ENCODE measurements around the gene DENND1A.
A peak's percentile ranks its signal among the peaks of the same experiment; 100 is the strongest.

The DENND1A gene

DNA sequence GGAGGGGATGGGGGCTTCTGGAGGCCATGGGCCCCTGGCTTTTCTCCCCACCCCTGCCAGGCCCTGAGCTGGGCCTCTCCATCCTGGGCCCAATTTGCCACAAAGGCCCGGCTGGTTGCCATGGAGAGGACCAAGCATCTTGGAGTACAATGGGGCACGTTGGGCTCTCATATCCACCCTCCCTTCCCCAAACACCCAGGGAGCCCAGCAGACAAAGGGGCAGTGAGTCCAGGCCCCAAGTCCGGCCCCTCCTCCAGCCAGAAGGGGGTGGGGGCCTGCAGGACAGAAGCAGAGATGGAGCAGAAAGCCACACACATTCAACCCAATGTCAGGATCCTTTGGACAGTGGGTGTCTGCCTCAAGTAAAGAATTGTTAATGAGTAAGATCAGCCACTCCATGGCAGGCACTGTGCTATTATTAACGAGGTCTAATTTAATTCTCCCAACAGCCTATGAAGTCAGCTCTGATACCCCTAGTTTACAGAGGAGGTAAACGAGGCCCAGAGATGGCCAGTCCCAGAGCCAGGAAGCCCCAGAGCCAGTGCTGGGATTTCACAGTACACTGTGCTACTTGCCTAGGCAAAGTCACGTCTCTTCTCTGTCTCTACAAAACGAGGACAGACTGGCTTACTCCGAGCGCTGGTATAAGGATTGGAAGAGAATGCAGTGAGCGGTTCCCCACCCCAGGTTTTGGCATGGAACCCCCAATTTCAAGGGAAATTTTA is 571.6 kb downstream of the DENND1A start:
- DNase-seq (ENCODE audit: low read depth in 2 of 2): no peak

DNA sequence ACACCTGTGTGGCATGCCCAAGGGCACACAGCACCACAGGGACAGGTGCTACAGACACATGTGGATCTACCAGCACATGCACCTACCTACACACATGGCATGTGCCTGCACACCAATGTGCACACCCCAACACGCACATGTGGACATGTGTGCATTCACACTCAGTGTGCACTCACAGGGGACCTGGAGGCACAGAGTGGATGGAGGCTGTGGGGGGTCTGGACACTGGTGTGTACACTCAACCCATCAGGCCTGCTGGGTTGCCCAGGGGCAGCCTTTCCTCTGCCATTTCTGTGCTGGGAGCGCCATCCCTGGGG is 572.2 kb downstream of the DENND1A start:
- no peak for DNase-seq (ENCODE audit: low read depth in 2 of 2)

DNA sequence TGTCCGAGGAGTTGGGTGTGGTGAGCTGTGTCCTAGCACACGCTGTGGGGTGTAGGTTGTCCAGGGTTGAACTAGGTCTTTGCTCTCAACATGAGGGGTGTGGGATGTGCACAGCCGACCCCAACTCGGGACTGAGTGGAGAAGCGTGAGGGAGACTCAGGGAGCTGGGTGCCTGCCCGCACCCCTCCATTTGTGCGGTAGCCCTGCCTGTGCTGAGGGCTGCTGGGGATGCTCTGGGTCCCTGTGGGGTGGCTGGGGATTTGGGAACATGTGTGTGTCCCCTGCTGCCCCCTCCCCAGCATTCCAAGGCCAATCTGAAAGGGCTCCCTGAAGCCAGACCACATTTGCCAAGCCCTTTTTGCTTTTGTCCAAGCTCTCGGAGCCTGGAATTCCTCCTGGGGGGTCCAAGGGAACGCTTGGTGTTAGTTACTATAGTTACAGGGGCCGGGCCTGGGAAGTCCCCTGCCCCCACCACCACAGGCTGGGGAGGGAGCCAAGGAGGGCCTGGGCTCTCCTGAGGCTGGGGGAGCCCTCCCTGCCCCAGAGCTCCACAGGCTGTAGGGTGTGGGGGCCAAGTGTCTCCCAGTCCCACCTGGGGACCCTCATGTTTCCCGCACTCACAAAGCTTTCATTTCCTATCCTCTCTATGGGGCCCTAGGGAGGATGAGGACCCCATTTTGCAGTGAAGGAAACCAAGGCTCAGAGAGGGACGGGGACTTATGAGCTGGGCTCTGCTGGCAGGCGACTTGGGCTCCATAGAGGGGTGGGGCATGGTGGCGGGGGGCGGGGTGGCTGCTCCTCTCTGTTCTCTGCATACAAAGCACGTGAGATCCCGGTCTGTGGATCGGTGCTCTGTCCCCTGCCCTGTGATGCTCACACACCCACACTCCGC is 572.8 kb downstream of the DENND1A start:
- DNase-seq (ENCODE audit: low read depth in 2 of 2): no peak

DNA sequence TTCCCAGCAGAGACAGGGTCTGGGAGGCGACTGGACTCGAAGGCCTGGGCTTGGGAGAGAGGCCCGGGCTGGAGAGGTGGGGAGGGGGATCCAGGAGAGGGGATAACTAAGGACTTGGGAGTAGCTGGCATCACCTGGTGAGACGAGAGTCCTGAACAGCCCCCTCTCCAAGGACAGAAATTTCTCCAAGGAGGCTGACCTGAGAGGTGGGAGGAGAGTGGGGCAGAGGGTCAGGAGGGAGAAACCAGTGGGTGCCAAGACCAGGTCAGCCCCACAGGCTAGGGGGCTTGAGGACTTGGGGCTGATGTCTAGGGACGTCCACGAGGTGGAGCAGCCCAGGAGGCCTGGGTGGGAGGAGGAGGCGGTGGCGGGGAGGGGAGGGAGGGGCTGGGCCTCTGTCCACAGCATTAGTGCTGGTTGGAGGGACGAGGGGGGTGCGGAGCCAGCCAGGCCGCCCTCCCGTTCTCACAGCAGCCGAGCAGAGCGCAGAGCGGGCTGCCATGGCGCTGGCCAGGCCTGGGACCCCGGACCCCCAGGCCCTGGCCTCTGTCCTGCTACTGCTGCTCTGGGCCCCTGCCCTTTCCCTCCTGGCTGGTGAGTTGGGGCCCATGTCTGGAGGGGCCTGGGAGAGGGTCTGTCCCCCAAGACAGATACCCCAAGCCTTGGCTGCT is 574.0 kb downstream of the DENND1A start, which contains the start of gene CRB2:
TSS of gene CRB2 (plus strand) at position 437 of the 671 bp plus-strand sequence. CDS start at position 501, 64 bp downstream.
- no peak for DNase-seq (ENCODE audit: low read depth in 2 of 2)

DNA sequence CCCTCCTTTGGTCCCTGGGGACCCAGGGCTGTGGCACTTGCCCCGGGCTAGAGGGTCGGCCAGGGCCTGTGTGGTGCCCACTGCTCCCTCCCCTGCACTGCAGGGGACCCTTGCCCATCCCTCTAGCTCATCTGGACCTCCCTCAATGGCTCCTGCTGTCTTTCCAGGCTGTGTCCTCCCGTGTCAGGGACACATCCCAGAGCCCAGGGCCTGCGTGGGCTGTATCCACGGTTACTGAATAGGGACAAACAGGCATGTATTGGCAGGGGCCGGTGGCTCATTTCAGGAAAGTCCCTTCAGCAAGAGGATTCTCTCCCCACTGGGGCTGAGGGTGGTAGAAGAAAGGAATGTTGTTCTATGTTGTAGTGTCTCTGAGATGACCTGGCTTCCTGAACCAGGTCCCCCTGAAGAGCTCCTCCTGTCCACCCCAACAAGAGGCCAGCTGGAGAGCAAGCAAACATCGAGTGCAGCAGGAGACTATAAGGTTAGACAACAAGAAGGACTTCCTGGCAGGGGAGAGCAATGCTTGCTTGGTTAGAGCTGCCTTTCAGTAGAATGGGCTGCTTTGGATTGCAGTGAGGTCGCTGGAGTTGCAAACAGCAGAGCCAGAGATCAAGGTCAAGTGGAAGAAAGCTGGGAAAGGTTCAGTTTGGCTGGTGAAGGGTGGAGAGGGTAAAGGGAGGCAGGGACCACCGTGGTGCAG is 575.0 kb downstream of the DENND1A start:
- no peak for DNase-seq (ENCODE audit: low read depth in 2 of 2)

DNA sequence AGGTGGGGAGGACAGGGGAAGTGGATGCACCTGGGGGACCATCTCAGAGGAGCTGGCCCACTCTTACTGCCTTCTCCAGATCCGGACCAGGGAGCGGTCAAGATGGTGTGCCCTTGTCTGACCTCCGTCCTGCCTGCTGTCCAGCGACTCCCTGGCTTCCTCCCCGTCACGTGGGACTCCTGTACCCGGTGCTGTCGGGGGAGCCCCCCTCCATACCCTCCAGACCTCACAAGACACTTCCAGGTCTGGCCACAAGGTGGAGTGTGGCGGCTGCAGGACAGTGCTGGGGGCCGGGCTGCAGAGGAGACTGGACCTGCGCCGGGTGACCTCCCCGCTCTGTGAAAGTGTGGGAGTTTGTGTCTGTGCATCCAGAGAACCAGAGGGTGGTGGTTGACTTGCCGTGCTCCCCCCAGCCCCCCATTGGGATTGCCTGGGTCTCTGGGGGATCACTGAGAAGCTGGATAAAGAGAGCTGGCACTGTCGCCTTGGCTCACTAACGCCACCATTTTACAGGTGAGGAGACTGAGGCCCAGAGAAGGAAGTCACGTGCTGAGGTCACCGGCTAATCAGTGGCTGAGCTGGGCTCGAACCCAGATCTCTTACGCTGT is 575.8 kb downstream of the DENND1A start:
- DNase-seq (ENCODE audit: low read depth in 2 of 2): no peak

DNA sequence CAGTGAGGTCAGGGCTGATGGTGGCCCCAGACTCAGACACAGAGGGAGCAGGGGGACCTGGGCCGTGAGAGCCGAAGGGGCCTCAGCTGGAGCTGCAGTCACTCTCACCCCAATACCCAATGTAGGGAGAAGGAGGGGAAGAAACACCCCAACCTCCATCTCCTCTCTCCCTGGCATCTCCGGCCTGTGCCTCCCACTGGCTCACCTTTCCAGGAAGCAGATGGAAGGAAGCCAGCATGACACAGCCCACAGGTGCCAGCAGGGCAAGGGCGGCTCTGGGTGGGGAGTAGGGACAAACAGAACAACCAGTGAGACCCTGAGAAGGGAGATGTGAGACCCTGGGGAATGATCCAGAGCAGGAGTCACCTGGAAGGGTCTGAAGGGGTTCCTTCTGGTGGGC is 576.9 kb downstream of the DENND1A start:
- no peak for DNase-seq (ENCODE audit: low read depth in 2 of 2)

DNA sequence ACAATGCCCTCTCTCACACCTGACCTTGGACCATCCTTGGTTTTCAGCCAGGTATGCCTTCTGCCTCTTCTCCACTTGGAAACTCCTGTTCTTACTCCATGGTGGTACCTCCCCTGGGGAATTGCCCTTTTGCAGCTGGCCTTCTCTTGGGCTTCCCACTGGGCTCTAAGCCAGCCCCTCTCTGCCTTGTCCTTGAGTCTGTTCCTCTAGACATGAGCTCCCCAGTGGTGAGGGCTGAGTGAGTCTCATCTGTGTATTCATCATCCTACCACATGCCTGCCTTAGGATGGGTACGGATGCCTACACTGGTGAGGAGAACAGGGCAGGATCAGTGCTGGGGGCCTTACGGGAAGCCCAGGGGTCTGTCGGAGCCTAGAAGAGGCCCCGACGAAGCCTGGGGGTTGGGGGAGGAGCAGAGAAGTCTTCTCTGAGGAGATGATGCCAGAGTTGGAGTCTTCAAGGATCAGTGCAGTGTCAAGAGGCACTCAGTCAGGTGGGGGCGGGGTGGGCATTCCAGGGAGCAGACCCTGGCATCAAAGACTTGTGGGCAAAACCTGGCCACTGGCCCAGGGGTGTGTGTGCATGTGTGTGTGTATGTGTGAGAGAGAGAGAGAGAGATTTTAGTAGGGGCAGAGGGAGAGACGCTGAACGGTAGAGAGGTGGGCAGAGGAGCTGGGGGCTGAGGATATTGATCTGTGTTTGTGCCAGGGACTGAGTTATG is 579.2 kb downstream of the DENND1A start:
- DNase-seq (ENCODE audit: low read depth in 2 of 2): no peak

DNA sequence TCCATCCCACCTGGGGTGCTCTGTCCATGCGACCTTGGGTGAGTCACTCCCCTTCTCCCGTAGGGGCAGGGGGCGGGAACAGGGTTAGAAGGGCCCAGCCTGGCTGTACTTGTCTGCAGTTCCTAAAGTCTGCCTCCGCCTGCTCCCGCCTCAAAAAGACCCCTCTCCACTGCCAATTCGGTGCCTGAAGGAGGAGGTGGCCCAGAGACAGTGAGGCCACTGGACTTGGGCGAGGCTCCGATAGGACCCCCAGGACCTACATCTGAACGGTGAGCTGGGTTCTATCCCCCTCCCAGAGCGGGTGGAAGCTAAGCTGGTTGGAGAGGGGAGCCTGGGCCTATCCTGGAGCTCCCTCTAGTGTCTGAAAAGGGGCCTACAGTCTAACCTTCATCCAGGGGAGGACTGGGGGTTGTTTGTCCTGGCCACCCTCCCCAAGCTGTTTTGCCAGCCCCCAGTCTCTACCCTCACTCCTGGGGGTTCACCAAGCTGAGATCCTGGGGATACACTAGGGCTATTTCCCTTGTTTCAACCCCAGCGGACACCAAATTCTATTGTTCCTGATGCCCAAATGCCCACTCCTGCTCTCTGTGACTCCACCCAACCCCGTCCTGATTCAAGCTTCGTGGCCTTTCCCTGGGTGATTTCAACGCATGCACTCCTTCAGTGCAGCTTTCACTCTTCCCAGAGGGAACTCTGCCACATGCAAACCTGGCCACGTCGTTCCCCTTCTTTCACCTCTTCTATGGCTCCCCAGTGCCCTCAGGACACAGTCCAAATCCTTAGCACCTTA is 580.0 kb downstream of the DENND1A start:
- peak in 1 of 2 donors; percentile 45 for DNase-seq (ENCODE audit: low read depth in 2 of 2)

DNA sequence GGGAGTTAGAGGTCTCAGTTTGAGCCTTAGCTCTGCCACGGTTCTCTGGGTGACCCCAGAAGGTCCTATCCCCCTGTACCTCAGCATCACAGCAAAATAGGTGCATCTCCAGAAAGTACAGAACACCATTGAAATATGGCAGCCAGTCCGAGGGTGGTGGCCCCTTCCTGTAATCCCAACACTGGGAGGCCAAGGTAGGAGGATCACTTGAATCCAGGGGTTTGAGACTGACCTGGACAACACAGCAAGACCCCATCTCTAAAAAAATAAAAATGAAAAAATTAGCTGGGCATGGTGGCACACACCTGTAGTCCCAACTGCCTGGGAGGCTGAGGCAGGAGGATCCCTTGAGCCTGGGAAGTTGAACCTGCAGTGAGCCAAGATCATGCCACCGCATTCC is 580.9 kb downstream of the DENND1A start:
- DNase-seq (ENCODE audit: low read depth in 2 of 2): no peak

DNA sequence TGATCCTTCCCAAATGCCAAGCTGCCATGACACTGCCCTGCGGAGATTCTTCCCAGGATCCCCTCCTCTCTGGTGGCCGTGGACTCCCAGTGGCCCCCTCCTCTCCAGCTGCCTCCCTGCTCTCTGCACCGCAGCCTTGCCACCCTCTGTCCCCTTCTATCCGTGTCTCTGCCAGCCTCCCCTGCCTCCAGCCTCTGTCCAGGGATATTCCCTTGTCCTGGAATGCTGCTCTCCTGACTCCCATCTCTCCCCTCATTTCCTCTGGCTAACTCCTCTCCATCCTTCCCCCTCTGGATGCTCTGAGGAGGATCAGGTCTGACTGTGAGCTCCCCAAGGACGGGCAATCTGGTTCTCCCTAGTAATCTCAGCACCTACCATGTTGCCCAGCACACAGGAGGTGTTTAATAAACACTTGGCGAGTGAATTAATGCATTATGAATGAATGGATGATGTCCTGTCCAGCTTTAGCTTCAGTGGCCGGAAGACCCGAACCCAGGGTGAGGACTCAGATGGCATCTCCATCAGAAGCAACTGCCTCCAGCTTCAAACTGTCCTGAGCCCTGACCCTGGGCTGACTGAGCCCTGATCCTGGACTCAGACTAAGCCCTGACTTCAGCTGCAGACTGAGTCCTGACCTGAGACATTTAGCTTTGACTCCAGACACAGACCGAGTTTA is 581.5 kb downstream of the DENND1A start:
- DNase-seq (ENCODE audit: low read depth in 2 of 2): no peak

DNA sequence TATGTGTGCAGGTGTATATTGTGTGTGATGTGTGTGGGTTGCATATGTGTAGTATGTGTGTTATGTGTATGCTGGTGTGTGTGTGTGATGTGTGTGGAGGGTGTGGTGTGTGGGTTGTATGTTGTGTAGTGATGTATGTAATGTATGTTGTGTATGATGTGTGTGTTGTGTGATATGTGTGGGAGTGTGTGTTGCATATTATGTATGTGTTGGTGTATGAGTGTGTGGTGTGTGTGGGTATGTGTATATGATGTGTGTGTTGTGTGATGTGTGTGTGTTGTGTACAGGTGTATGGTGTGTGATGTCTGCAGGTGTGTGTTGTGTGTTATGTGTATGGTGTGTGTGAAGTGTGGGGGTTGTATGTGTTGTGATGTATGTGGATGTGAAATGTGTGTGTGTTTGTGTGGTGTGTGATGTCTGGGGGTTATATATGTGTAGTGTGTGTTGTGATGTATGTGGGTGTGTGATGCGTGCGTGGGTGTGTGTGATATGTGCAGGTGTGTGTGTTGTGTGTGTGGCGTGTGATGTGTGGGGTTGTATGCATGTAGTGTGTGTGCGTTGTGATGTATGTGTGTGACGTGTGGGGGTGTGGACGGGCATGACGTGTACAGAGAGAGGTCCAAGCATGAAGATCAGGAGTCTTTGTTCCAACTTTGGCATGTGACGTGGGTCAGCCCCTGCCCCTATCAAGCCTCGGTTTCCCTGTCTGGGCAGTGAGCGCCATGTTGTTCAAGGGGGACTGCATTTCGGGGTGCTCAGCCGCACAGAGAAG is 582.5 kb downstream of the DENND1A start:
- no peak for DNase-seq (ENCODE audit: low read depth in 2 of 2)

DNA sequence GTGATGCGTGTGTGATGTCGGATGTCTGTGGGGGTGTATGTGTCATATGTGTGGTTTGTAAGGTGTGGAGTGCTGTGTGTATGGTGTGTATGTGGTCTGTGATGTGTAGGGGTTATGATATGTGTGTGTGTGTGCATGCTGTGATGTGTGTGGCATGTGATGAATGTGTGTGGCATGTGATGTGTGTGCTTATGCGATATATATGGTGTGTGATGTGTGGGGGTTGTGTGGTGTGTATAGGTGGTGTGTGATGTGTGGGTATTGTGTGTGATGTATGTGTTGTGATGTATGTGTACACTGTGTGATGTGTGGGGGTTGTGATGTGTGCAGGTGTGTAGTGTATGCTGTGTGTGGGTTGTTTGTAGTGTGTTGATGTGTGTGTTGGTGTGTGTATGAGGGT is 583.1 kb downstream of the DENND1A start:
- no peak for DNase-seq (ENCODE audit: low read depth in 2 of 2)

DNA sequence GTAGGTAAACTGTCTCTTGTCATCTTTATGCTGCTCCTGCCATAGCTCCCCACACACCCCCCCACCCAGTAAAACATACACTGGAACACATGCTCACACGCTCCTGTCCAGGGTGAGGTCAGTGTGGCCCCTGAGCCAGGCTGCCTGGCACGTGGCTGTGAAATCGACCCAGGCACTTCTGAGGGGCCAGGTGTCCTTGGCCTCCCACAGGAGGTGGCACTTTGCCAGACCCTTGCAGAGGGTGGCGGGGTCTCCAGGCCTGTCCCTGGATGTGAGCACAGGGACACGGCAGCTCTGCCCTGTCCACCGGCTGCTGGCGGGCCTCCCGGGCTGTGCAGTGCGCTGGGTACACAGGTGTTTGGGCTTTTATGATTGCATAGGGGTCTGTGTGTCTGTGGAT is 583.9 kb downstream of the DENND1A start:
- no peak for DNase-seq (ENCODE audit: low read depth in 2 of 2)

DNA sequence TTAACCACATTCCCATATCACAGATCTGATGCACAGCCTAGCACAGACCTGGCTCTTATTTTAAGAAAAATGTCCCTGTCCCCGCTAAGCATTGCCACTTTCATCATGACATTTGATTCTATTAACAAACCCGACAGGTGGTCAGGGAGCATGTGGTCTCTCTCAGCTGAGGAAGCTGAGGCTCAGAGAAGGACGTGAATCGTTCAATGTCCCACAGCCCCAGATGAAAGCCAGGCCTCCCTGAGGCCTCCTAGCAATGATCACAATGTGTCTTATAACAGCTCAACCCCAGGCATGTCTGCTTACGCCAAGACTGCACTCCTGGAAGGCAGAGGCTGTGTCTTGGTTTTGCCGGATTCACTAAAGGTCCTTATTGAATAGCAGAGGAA is 584.4 kb downstream of the DENND1A start:
- DNase-seq (ENCODE audit: low read depth in 2 of 2): no peak

DNA sequence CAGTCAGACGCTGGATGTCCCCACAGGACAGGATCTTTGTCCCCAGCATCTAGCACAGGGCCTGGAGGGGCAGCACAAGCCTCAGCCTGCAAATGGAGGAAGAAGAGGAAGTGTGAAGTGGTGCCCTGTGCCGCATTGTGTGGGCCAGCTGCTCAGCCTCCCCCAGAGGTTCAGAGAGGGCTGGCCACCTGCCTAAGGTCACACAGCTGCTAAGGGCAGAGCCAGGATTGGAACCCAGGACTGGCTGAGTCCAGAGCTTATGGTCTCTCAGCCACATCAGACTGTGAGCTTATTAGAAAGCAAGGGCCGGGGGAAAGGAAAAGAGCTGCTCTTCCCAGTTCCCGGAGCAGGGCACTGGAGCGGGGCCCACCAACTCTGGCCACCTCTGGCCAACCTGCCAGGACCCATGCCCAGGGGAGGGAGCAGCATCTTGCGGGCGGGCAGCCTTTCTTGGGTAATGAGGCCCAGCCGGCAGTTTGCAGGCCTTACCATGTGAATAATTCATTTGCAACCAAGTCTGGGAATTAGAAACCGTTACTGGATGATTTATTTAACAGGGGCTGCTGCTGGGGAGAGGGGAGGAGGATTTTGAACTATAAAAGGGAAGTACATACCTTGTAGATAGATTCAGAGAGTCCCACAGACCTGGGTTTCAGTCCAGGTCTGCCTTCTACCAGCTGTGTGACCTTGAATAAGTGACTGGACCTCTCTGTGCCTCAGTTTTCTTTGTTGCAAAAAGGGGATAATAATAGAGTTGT is 585.6 kb downstream of the DENND1A start:
- no peak for DNase-seq (ENCODE audit: low read depth in 2 of 2)

DNA sequence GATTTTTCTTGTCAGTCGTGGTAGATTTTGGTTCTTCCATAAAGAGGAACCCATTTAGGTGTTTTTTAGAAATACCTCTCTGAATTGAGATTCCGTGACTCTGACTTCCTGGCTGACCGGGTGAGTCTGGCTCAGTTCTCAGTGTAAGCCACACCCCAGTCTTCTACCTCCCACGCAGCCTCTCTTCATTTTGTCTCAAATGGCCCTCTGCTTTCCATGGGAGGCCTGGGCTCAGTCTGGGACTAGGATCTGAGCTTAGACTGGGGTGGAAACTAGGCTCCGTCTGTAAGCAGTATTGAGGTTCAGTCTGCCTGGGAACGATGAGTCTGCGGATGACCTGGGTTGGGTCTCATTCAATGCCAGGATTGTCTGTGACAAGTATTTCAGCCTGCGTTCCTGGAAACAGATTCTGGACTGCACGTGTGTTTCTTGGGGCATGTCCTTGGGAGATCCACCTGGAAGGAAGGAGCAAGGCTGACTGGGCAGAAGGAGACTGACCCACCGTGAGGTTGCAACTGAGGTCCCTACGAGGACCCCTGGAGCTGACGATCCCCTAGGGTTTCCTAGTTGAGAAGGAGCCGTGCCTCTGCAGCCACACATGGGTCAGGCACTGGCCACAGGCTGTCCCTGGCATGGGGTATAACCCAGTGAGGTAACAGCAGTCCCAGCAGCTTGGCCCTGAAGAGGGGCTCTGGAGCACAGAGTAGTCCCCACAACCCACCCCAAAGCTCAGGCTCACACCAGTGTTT is 586.3 kb downstream of the DENND1A start:
- DNase-seq (ENCODE audit: low read depth in 2 of 2): no peak

All from stimulated activated CD8-positive, alpha-beta memory T cell treated with anti-CD3 and anti-CD28 coated beads, Interleukin-15, amount 100 ng/mL, for 4 hours (primary cell).